GM12878 (cell line): ENCODE results near the gene GNRHR. TPM values are rescaled to one million over a fixed set of nuclear protein-coding genes. Genes with fewer than 3 reads are reported as not detected.

Experiments used
- GATAD2B ChIP-seq: fragments of 450-650 bp; conservative IDR thresholded peaks from 2 replicates; pipeline ENCODE4 v1.6.1; 2017; ENCODE audit warnings: low read depth, mild to moderate bottlenecking, moderate library complexity
- NFIC ChIP-seq: IDR thresholded peaks from 2 replicates; pipeline ENCODE4 v1.6.1; 2012; ENCODE audit warnings: low read depth, mild to moderate bottlenecking, inconsistent platforms, low read length, moderate library complexity
- POLR2AphosphoS2 ChIP-seq: IDR thresholded peaks from 2 replicates; pipeline ENCODE4 v1.6.1; 2011; ENCODE audit warnings: low read depth, mild to moderate bottlenecking, low read length, improper control_type of control experiment, moderate library complexity
- SKIL ChIP-seq: fragments of 450-650 bp; IDR thresholded peaks from 2 replicates; pipeline ENCODE4 v1.6.1; 2017; ENCODE audit warnings: mild to moderate bottlenecking, low read depth, inconsistent platforms; ENCODE audit not compliant: poor library complexity, severe bottlenecking
- SMAD5 ChIP-seq: IDR thresholded peaks from 2 replicates; pipeline ENCODE4 v1.6.1; 2016; ENCODE audit warnings: antibody characterized with exemption, low read depth
- polyA plus RNA-seq, 11 experiments: library from polyadenylated mRNA; depleted of rRNA in 4 of 11; unstranded in 6 of 11; stranded (reverse) in 5 of 11; fragments of >200 nt; fragmentation: Nextera tagmentation in 4 of 11; fragmentation: Illumina TruSeq in 1 of 11; extraction: Ambion mirVana in 4 of 11; extraction: Trizol in 1 of 11; gene quantifications; 1 replicate in 1 of 11; 2 replicates in 10 of 11; pipeline versions ENCODE4 v1.2.1 to v1.2.3, GENCODE V29; 2011 to 2016; ENCODE audit warnings: inconsistent platforms in 2 of 11, missing spikeins in 2 of 11, low read depth in 1 of 11
- total RNA-seq, 4 experiments: library from RNA; depleted of rRNA in 3 of 4; stranded (reverse); fragments of >200 nt in 3 of 4; fragmentation: Illumina TruSeq in 1 of 4; extraction: Trizol in 1 of 4; gene quantifications; 2 replicates each; pipeline versions ENCODE4 v1.2.1 to v1.2.3, GENCODE V29; 2013 to 2021
- TF ChIP-seq, protein P1 (sequence below): IDR thresholded peaks from 2 replicates; pipeline ENCODE4 v1.6.1; 2012; ENCODE audit warnings: low read depth, low read length, improper control_type of control experiment
- TF ChIP-seq, protein P2 (sequence below): IDR thresholded peaks from 2 replicates; pipeline ENCODE4 v1.6.1; 2012; ENCODE audit warnings: low read depth, low read length, improper control_type of control experiment
- TF ChIP-seq, protein P3 (sequence below): fragments of 450-650 bp; IDR thresholded peaks from 2 replicates; pipeline ENCODE4 v1.6.1; 2016; ENCODE audit warnings: mild to moderate bottlenecking, moderate library complexity, borderline replicate concordance

The GNRHR gene
- total and polyA plus RNA-seq, 10 of the 15 experiments (the other 5 are each of a cell fraction or from before 2014, with no cell fraction given), result 0.02 to 0.12 (median 0.08) TPM; not detected in 7

DNA sequence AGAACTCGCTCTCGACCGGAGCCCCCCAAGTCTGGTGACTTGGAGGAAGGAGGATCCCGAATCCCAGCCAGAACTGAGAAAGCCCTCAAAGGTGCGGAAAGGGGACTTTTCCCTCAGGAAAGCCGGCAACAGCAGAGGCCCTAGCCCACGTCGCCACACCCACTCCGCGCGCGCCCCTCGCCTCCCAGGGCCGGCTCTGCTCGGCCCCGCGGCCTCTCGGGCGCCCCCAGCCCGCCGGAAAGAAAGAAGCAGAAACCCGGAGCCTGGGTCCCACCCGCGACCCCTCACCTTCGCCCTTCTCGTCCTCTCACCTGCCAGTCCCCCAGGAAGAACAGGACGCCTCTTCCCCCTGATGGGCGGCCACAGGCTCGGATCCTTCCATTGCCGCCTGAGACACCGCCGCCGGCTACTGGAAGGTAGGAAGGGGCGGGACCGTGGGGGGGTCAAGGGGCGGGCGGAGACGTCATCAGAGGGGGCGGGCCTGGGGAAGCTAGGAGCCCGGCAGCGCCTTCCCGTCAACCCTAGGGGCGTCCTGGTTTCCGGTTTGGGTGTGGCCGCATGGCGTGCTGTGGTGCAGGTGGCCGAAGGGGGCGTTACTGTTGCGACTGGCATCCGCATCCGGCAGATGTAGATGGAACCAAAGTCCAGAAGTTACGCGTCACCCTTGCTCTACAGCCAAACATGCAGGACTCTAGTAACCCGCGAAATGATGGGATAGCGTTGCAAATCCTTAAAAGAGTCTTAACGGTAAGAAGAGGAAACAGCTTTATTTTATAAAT, 53.3 kb downstream of the GNRHR start, which contains the start of gene UBA6 (continued):
- TF ChIP-seq, protein P1, sequence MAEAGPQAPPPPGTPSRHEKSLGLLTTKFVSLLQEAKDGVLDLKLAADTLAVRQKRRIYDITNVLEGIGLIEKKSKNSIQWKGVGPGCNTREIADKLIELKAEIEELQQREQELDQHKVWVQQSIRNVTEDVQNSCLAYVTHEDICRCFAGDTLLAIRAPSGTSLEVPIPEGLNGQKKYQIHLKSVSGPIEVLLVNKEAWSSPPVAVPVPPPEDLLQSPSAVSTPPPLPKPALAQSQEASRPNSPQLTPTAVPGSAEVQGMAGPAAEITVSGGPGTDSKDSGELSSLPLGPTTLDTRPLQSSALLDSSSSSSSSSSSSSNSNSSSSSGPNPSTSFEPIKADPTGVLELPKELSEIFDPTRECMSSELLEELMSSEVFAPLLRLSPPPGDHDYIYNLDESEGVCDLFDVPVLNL, result 0 out of 2 replicates have a peak, but pooled peaks have one; percentile 29
- TF ChIP-seq SKIL (peak; percentile 68), NFIC (no peak), SMAD5 (peak; percentile 70; the same call in 1 of the 2 replicates), POLR2AphosphoS2 (0 out of 2 replicates have a peak, but pooled peaks have one; percentile 51), GATAD2B (peak; percentile 44)
- TF ChIP-seq, protein P2, sequence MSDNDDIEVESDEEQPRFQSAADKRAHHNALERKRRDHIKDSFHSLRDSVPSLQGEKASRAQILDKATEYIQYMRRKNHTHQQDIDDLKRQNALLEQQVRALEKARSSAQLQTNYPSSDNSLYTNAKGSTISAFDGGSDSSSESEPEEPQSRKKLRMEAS, result peak; percentile 94
- TF ChIP-seq, protein P3, sequence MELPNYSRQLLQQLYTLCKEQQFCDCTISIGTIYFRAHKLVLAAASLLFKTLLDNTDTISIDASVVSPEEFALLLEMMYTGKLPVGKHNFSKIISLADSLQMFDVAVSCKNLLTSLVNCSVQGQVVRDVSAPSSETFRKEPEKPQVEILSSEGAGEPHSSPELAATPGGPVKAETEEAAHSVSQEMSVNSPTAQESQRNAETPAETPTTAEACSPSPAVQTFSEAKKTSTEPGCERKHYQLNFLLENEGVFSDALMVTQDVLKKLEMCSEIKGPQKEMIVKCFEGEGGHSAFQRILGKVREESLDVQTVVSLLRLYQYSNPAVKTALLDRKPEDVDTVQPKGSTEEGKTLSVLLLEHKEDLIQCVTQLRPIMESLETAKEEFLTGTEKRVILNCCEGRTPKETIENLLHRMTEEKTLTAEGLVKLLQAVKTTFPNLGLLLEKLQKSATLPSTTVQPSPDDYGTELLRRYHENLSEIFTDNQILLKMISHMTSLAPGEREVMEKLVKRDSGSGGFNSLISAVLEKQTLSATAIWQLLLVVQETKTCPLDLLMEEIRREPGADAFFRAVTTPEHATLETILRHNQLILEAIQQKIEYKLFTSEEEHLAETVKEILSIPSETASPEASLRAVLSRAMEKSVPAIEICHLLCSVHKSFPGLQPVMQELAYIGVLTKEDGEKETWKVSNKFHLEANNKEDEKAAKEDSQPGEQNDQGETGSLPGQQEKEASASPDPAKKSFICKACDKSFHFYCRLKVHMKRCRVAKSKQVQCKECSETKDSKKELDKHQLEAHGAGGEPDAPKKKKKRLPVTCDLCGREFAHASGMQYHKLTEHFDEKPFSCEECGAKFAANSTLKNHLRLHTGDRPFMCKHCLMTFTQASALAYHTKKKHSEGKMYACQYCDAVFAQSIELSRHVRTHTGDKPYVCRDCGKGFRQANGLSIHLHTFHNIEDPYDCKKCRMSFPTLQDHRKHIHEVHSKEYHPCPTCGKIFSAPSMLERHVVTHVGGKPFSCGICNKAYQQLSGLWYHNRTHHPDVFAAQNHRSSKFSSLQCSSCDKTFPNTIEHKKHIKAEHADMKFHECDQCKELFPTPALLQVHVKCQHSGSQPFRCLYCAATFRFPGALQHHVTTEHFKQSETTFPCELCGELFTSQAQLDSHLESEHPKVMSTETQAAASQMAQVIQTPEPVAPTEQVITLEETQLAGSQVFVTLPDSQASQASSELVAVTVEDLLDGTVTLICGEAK, result peak; percentile 81
- TF ChIP-seq, all 136 proteins: peak for 65
